GM20431 (cell line): ENCODE data around the gene ATRAID.

Source experiments
- in situ Hi-C: fragments of 300-500 bp; cut with MseI, MboI; formaldehyde crosslinking; loops from one replicate; pipeline ENCODE4 v1.15.0; 2020; ENCODE audit warnings: low sequenced_read_pairs; ENCODE audit not compliant: unreplicated experiment

Gene ATRAID

DNA sequence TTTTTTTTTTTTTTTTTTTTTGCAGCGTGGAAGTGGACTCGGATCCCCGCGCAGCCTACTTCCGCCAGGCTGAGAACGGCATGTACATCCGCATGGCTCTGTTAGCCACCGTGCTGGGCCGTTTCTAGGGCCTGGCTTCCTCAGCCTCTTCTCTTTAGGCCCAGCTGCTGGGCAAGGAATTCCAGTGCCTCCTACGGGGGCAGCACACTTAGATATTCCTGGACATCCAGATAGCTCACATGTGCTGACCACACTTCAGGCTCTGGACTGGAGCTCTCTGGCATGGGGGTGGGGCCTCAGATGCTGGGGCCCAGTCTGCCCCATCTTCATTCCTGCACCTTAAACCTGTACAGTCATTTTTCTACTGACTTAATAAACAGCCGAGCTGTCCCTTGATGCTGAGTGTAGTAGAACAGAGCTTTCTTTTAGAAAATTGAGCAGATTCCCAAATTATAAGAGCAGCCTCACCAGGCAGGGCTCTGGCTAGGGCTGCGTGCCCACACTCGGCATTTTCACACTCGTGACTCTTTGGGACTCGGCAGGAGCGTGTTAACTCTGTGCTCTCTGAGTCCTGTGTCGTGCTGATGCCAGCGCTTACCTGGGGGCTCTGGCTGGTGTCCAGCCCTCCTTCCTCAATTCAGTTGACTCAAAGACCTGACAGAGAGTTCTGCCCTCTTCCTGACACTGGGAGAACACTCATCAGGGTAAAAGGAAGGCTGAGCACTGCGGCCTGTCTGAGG lies 31.7 kb downstream of the ATRAID start:
- in situ Hi-C loops = no loop called here

DNA sequence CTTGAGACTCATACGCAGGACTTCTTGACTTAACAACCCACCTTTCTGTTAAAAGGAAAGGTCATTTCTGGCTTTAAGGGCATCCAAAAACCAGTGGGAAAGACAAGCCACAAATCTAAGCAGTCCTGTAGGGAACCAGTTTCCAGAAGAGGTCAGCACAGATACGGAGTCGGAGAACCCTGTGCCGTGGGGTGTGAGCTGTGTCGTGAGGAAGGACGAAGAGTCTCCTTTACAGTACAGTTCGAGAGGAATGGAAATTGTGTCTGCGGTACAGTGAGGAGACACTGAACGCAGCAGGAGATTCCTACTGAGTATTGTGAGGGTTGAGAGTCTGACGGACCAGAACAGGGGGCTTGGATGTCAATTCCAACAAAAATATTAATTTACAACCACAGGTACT lies 33.3 kb downstream of the ATRAID start:
- in situ Hi-C loops = no loop called here

DNA sequence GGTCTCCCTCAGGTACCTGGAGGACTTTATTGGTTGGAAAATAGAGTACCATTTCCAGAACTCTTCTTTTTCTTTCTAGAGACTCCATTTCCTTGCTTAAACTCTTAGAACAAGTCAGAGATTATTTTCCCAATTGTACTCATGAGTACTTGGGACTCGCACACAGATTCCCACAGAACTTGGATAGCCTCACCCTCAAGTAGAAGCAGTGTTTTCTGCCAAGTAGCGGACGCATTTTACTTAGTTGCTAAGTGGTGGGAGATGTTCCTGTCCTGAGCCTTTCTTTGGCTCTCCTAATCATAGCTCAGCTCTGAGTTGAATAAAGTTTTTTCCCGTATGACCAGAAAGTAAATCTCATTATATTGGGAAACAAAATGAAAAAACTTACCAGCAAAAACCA lies 33.8 kb downstream of the ATRAID start:
- in situ Hi-C loops = no loop called here

DNA sequence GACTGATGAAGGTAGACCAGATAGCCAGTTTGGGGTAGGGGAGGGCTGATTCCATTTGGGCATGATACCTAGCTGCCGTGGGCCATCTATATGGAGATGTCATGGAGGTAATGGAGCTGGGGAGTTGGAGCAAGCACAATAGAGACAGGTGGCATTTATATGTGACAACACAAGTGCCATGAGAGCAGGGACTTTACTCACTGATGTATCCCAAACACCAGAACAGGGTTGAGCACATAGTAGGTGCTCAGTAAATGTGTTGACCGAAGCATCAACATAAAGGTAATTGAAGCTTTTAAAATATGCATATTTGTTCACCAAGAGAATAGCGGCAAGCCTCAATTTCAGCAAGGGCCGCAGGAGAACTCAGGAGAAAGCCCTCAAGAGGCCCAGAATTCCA lies 36.1 kb downstream of the ATRAID start:
- in situ Hi-C loops = no loop called here

DNA sequence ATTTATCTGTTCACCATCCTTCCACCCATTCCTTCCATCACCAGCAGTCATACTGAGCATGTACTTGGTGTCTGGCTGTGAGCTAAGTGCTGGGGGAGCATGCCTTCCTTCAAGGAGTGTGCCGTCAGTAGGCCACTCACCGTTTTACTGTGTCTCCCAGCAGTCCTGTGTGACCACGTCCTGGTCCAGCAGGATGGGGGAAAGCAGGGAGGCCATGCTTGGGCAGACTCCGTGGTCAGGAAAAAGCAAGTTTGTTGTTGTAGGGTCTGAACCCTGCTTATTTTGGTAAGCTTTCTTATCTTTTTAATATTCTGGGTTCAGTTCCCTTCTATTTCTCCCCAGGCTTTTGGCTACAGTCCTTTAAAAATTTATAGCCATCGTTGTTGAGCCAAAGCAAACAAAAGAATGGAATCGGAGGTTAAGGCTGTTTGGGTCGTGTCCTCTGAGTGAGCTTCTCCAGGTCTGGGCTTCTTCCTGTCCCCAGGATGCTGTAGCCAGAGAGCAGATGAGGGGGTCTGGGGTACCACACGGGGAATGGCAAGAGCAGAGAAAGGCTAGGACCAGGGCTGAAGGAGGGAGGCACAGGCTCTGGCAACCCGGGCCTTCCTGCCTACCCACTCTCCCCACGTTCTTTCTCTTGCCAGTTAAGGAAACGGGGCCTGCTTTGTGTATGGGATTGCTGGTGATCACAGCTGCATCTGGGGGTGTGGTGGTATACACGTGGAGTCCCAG lies 37.5 kb downstream of the ATRAID start:
- in situ Hi-C loops = no loop called here

DNA sequence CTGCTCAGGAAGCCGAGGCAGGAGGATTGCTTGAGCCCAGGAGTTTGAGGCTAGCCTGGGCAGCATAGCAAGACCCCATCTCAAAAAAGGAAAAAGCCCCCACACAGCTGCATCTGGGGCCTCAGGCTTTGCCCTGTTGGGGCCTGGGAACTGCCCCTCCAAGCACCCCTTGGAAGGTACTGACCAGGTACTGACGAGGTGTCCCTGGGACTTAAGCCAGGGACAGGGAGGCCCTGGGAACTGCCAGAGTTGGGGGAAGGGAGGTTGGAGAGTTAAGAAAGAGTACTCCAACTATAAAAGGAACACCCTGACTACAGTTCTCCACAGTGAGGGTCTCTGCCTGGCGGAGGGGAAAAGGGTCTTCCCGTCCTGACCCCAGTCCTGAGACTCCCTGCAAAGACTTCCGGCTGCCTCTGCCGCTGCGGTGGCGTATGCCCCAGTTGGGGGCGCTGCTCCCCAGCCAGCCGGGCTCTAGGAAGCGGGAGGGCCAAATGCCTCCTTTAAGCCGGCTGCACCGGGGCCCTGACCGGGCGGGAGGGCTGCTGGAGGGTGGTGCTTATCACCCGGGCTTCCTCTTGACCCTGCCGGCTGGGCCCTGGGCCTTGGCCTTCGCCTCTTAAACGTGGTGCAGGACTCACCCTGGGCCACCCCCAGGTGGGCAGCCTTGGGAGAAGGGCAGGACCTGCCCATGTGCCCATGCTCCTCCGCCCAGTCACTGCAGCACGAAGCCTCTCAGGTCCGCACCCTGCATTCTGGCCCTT lies 38.2 kb downstream of the ATRAID start:
- in situ Hi-C loops = no loop called here

DNA sequence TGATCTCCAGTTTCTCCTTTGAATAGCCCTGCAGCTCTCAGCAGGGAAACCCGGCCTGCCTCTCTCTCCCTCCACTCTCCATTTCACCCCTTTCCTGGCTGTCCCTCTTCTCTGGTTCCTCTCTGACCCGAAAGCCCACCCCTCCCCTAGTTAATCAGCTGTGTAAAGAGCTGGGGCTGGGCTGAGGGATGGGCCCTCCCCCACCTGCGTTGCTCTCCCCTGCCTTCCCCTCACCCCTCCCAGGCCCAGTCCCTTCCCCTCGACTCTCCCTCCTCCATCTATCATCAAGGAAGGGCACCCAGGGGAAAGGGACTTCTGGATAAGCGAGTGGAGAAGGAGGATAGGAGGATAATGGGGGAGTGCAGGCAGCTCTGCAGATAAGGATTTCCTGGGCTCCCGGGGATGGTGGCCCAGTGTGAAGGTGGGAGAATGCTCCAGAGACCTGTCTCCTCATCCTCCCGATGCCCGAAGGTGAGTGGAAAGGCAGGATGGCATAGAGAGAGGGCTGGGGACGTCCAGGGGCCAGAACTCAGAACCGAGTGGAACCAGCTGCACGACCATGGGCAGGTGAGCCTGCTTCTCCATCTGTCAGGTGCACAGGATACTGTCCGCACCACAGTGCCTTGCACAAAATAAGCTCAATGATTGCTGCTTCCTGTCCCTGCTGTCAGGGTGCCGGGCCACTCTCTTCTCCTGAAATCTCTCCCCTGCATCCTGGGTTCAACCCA lies 39.0 kb downstream of the ATRAID start:
- in situ Hi-C loops = no loop called here

DNA sequence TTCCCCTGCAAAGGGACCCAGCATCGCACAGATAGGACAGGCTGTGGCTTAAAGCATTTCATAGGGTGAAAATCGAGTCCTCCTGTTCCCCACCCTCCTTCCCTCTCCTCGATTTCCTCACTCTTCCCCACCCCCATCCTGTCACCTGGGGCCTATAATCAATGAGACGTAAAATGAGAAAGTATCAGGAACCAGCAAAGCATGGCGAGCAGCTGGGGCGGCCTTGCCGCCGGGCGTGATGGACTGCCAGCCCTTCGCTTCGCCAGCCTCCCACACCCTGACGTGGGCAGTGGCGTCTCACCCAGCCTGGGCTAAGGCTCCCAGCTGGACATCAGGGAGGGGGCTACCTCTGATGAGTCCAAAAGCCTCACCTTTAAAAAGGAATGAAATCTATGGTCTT lies 39.9 kb downstream of the ATRAID start:
- in situ Hi-C loops = no loop called here

DNA sequence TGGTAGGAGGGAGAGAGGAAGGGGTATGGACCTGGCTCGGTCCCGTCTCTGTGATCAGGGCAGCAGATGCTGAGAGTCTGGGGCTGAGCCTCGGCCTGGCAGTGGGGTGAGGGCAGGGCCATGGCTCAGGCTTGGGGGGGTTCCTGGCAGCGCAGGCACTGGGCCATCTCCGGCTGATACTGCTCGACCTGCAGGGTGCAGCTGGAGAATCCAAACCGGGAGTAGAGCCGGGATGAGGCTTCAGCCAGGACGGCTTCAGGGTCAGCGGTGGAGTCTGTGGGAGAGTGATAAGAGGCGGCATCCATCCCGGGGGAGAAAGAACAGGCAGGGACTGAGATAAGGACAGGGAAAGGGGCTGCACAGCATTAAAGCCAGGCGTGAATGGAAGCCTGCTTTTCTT lies 43.3 kb downstream of the ATRAID start:
- in situ Hi-C loops = no loop called here

DNA sequence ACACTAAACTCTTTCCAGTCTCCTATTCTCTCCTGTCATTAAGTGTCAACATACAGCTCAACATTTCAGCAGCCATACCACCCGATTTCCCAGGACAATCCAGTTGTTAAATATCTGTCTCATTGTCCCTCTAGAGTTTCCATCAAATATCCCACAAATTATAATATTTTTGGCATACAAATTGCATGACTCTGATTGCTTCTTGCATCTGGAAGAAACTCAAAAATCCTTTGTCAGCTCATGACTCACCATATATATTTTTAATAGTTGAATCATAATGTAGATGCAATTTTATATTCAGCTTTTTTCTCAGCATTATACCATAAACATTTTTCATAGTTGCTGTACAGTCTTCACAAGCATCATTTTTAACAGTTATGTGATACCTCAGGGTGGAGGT lies 43.8 kb downstream of the ATRAID start:
- in situ Hi-C loops = no loop called here

DNA sequence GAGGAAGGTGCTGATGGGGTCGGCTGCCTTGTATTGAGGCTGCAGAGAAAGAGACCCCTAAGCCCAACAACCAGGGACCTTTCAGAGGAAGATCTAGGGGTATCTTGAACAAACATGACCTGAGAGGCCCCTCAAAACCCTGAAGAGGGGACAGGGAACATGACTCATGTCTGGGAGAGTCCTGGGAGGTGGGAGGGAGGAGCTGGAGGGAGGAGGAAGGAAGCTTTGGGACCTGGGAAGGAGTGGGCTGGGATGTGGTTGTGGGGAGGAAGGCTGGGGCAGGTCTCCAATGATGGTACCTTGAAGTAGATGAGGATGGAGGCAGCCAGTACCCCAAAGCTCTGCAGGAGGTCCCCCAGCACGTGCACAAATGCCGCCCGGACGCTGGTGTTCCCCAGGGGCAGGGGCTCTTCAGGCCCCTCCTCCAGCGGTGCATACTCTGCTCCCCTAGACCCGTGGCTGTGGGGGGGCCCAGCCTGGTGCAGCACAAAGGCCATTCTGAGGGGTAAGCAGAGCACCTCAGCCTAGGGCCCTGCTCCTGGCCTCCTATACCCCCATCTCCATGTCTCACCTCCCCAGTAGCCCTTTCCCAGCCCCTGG lies 45.1 kb downstream of the ATRAID start:
- in situ Hi-C loops = no loop called here

DNA sequence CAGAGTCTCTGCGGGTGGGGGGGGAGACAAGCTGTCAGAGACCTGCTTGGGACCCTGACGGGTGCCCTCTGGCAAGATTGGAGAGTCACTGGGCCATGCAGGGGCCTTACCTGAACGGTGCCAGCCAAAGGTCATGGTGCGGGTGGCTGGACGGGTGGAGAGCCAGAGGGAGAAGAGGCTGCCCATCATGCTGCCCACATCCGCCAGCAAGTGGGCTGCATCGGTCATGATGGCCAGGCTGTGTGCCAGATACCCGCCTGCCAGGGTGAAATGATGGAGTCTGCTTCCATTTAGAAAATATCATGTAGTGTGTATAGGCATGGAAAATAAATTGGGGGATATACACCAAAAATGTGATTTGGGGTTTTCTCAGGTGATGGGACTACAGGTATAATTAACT lies 46.2 kb downstream of the ATRAID start:
- in situ Hi-C loops = no loop called here

DNA sequence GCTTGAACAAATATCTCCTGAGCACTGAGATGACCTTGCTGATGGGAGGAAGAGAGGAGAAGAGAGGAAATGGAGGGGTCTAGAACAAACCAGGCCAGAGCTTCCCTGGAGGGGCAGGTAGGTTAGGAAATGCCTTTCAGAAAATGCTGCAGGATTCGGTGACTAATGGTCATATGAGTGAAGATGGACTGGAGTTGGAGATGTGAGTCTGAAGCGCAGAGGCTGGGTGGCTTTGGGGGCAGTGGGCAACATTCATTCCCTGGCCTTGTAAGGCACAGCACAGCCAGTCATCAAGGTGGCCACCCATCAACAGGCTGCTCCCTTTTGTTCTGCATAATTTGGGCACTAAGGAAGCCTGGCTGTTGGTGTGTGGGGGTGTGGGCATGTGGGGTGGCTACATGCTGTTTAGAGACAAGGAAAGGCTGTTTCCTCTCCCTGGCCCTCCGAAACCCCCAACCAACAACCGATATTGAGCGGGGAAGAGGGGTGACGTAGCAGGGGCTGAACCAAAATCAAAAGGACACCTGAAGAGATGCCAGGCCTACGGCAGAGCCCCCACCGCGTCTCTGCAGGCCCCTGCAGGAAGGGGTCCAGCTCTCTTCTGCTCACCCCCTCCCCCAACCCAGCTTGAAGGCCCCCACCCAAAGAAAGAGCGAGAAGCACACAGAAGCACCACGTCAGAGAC lies 49.5 kb downstream of the ATRAID start:
- in situ Hi-C loops = no loop called here

DNA sequence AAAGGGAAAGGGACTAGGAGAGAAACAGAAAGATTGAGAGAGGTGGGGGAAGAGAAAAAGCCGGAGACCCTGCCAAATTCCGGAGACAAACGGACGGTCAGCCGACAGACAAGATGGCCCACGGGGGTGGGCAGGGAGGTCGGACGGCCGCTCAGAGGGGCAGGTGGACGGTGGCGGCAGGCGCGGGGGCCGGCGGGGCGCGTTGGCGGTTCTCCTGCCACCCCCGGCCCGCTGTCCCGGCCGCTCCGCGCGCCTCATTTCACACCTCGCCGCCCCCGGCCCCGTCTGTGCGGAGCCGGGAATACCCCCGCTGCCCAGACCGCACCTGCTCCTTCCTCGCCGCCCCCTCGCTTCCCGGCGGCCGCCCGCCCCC lies 50.1 kb downstream of the ATRAID start:
- in situ Hi-C loops = no loop called here

DNA sequence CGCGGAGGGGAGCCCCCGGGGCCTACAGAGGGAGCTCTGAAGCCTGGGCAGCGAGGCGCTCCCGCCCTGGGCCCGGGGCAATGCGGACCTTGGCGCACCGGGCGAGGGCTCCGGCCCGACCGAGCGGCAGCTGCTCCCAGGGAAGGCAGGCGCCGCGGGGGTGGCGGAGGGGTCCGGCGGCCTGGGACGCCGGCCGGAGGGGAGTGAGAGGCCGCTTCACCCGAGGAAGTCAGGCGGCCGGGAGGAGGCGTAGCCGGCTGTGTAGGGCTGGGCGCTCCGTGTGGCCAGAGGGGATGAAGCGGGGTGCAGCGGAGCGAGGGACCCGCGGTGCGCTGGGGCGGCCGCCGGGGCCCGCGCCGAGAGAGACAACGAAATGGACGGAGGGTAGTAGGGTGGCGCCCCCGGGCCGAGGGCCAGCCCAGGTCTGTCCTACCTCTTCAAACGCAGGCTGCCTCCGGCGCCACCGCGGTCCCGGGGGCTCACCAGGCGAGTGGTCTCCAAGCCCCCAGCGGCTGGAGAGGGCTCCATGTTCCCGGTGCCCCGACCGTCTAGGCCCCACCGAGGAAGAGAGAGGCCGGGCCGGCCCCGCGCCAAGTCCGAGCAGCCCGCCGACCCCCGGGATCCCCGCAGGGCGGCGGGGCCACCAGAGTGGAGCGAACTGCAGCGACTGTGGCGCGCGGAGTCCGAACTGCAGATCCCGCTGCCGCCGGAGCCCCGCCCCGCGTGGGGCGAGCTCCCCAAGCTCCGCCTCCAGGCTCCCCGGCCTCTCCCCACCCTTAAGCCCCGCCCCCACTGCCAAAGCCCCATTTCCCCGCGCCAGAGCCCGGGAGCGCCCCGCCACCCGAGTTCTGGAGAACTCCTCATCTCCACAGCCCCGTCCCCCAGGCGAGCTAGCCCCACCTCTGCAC lies 50.8 kb downstream of the ATRAID start, which contains the start of gene SLC30A3:
TSS of gene SLC30A3 (minus strand) at position 669 of the 908 bp plus-strand sequence. CDS start at position 528, 141 bp downstream.
- in situ Hi-C loops = no loop called here

DNA sequence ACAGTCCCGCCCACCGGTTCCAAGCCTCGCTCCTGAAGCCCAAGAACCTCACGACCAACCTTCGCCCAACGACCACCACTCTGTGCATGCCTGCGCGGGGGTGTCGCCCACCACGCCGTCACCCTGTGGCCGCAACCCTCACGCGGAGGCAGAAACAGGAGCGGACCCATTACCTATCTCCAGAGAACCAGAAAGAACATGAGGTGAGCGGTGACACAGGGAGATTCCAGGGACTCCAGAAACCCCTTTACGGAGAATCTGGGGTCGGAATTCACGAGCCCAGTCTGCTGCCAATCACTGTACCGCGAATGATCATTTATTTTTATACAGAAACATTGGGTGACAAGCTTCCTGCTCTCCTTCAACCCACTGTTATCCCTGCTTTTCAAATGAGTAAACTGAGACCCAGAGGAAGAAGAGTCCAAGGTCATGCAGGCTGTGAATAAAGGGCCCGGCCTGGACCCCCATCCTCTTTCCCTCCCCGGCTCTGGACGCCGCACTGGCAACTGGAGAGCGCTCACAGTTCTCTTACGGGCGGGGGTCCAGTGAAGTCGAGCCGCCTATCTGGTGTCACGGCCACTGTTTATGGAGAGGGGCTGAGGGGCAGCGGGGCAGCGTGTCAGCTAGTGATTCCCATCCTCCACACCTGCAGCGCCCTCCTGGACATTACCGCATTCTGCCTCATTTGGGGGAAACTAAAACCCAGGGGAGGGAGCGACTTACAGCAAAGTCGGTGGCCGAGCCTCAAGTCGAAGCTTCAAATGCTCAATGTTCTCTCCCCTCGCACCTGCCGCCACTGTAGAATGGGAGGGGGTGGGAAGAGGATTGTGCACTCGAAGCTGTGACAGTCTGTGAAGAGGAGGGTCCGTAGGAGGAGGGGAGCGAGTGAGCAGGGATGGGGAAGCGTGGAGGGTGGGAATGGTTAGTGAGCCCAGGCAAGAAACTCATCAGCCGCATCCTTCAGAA lies 51.7 kb downstream of the ATRAID start:
- in situ Hi-C loops = no loop called here

DNA sequence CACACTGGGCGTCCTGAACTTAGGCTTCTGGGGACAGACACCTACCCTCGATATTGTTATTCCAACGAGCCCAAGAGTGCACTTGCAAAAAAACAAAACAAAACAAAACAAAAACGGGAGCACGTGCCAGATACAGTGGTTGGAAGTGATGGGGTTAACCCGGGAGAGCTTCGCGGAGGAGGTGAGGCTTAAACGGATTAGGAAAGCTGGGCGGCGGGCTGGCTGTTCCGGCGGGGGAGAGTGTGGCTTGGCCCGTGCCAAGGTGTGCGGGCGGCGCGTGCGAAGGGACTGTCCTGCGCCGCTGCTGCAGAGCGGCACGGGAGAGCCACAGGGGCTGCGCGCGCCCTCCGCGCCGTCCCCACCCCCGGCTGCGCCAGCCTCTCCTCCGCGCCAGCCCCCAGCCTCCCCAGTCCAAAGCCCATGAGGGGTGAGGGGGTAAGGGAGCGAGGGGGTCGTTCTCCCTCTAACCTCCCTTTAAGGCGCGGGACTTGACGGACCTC lies 52.5 kb downstream of the ATRAID start:
- in situ Hi-C loops = no loop called here
